NCI-H2081 (cell line): ENCODE data around the gene MISP.
"Not testable (repeated sequence)": the region's sequence is repeated elsewhere in the genome, so short reads cannot be mapped to it uniquely, and the experiment has no call there.

Source experiments
- DNase-seq, 2 experiments: peaks; one replicate each; lab custom pipeline; 2025; lab: John Stamatoyannopoulos, UW

The MISP gene

GRCh38 chr19:723714-724113 is 27.2 kb upstream of the MISP start:
- no peak for DNase-seq

- DNase-seq = no peak
Observed at GRCh38 chr19:725461-726089, 25.3 kb upstream of the MISP start.

GRCh38 chr19:726993-727956 is 23.6 kb upstream of the MISP start:
- DNase-seq = no peak

GRCh38 chr19:728011-728410 is 22.9 kb upstream of the MISP start:
- no peak for DNase-seq

GRCh38 chr19:729564-729963 is 21.3 kb upstream of the MISP start:
- not testable (repeated sequence) for DNase-seq

GRCh38 chr19:729965-730668 is 20.8 kb upstream of the MISP start:
- DNase-seq = no peak

GRCh38 chr19:731000-731399 is 19.9 kb upstream of the MISP start:
- DNase-seq = no peak

GRCh38 chr19:732148-733069 is 18.5 kb upstream of the MISP start:
- no peak for DNase-seq

GRCh38 chr19:734716-735115 is 16.2 kb upstream of the MISP start:
- no peak for DNase-seq

GRCh38 chr19:736125-736524 is 14.8 kb upstream of the MISP start:
- DNase-seq = no peak

GRCh38 chr19:737591-738093 is 13.3 kb upstream of the MISP start:
- peak in 1 of 2 experiments; percentile 40 for DNase-seq

- no peak for DNase-seq
Observed at GRCh38 chr19:738509-739128, 12.3 kb upstream of the MISP start.

GRCh38 chr19:739998-740715 is 10.8 kb upstream of the MISP start:
- no peak for DNase-seq

GRCh38 chr19:740816-741505 is 10.0 kb upstream of the MISP start:
- not testable (repeated sequence) for DNase-seq

GRCh38 chr19:741506-742131 is 9.3 kb upstream of the MISP start:
- DNase-seq = no peak

- DNase-seq = no peak
Observed at GRCh38 chr19:742540-743075, 8.3 kb upstream of the MISP start.

GRCh38 chr19:743168-743687 is 7.7 kb upstream of the MISP start:
- DNase-seq = peak; percentile 16 to 36

- DNase-seq = not testable (repeated sequence)
Observed at GRCh38 chr19:745138-745537, 5.8 kb upstream of the MISP start.
